Fibroblast of villous mesenchyme (primary cell): ENCODE measurements around the gene EGFL7. TPM values are rescaled to one million over a fixed set of nuclear protein-coding genes. Genes with fewer than 3 reads are reported as not detected.

ENCODE experiments used
- DNase-seq: peaks from one replicate; pipeline ENCODE4 v3.0.0-alpha.2; 2010; ENCODE audit warnings: low read depth
- H3K4me3 ChIP-seq: 2 replicates; pipeline ENCODE4 v1.5.1; 2011; ENCODE audit warnings: low read depth, mild to moderate bottlenecking, low read length
- CTCF ChIP-seq: IDR thresholded peaks from 2 replicates; pipeline ENCODE4 v1.5.1; 2012; ENCODE audit warnings: low read depth, mild to moderate bottlenecking, low read length; ENCODE audit not compliant: insufficient read depth
- total RNA-seq: library from RNA; depleted of rRNA; stranded (reverse); fragments of >200 nt; gene quantifications from 2 replicates; pipeline ENCODE4 v1.2.3, GENCODE V29; 2012

EGFL7 gene
- total RNA-seq, 1 donor = 9.9 TPM

GRCh38 chr9:136668983-136669790 lies 6.5 kb downstream of the EGFL7 start:
- no peak for DNase-seq
- TF ChIP-seq CTCF = no peak
- H3K4me3 ChIP-seq = no peak overlapping the region

GRCh38 chr9:136669791-136670464 lies 7.2 kb downstream of the EGFL7 start:
- DNase-seq = no peak
- no peak for TF ChIP-seq CTCF
- H3K4me3 ChIP-seq = no peak overlapping the region

GRCh38 chr9:136670576-136671253 lies 8.0 kb downstream of the EGFL7 start:
- no peak for TF ChIP-seq CTCF
- no peak overlapping the region for H3K4me3 ChIP-seq
- no peak for DNase-seq

- TF ChIP-seq CTCF = no peak
- DNase-seq = no peak
- H3K4me3 ChIP-seq = no peak overlapping the region
These were observed 8.5 kb downstream of the EGFL7 start for GRCh38 chr9:136671254-136671614.

- DNase-seq = no peak
- H3K4me3 ChIP-seq = no peak overlapping the region
- peak; percentile 86 for TF ChIP-seq CTCF
These were observed 9.1 kb downstream of the EGFL7 start for GRCh38 chr9:136671646-136672430.

GRCh38 chr9:136672431-136673087 lies 9.8 kb downstream of the EGFL7 start:
- TF ChIP-seq CTCF = no peak
- H3K4me3 ChIP-seq = no peak overlapping the region
- DNase-seq = no peak
